Kidney (tissue), 14 donors: ENCODE results near the gene GIT1. TPM values are rescaled to one million over a fixed set of nuclear protein-coding genes. Genes with fewer than 3 reads are reported as not detected.
A peak's percentile ranks its signal among the peaks of the same experiment; 100 is the strongest.

ENCODE experiments used
- DNase-seq, 5 donors: peaks; one replicate each; pipeline ENCODE4 v3.0.0-alpha.2; 2013 to 2020
- FAIRE-seq: peaks from 2 replicates; lab custom pipeline; 2012; peaks lifted over from hg19 to GRCh38; lab: Jason Lieb, UNC
- H3K27ac ChIP-seq, 2 donors: one replicate each; pipeline ENCODE4 v1.7.0; 2013; ENCODE audit warnings: low read depth in 2 of 2, low read length in 2 of 2, inconsistent platforms in 1 of 2
- H3K27me3 ChIP-seq: one replicate; pipeline ENCODE4 v1.7.1; 2013; ENCODE audit warnings: low read length, inconsistent platforms; ENCODE audit not compliant: control insufficient read depth, insufficient read depth
- H3K36me3 ChIP-seq, 3 donors: one replicate each; pipeline versions ENCODE4 v1.7.0 to v1.7.1; 2013; ENCODE audit warnings: low read length in 3 of 3, control low read depth in 1 of 3, inconsistent platforms in 1 of 3; ENCODE audit not compliant: insufficient read depth in 3 of 3, control insufficient read depth in 2 of 3
- H3K4me1 ChIP-seq, 3 donors: one replicate each; pipeline versions ENCODE4 v1.7.0 to v1.7.1; 2013; ENCODE audit warnings: low read length in 3 of 3, inconsistent platforms in 1 of 3, low read depth in 1 of 3; ENCODE audit not compliant: control insufficient read depth in 2 of 3, insufficient read depth in 2 of 3
- H3K4me3 ChIP-seq, 3 donors: one replicate each; pipeline versions ENCODE4 v1.7.0 to v1.8.1; 2013; ENCODE audit warnings: low read length in 3 of 3, control low read depth in 1 of 3, inconsistent platforms in 1 of 3
- H3K9ac ChIP-seq, 3 donors: one replicate each; pipeline versions ENCODE4 v1.7.0 to v1.7.1; 2013; ENCODE audit warnings: low read length in 3 of 3, control low read depth in 1 of 3, inconsistent platforms in 1 of 3
- H3K9me3 ChIP-seq, 3 donors: one replicate each; pipeline versions ENCODE4 v1.7.0 to v1.7.1; 2013; ENCODE audit warnings: low read length in 3 of 3, control low read depth in 1 of 3, inconsistent platforms in 1 of 3; ENCODE audit not compliant: control insufficient read depth in 2 of 3, insufficient read depth in 1 of 3
- intact Hi-C: fragments of 100-400 bp; cut with DNase I; formaldehyde crosslinking; loops from one replicate; pipeline ENCODE4 v1.11.1; 2022
- polyA plus RNA-seq: library from polyadenylated mRNA; stranded (reverse); fragments of 350-450 nt; fragmentation: Illumina TruSeq; extraction: RNeasy Lipid Tissue Mini Kit (QIAGEN cat#74804); gene quantifications from one replicate; pipeline ENCODE4 v1.2.3, GENCODE V29; 2014; ENCODE audit warnings: low read depth, low replicate concordance; ENCODE audit not compliant: insufficient read depth
- total RNA-seq: library from RNA; stranded (reverse); fragmentation: NEBNext Ultra II Directional; extraction: Animal tissue kit (Norgen Biotek cat#: 25700); gene quantifications from one replicate; pipeline ENCODE4 v1.2.1, GENCODE V29; 2021
- TF ChIP-seq, protein P1 (sequence below): IDR thresholded peaks from 3 replicates; pipeline ENCODE4 v1.5.1; 2012; ENCODE audit warnings: mild to moderate bottlenecking, moderate library complexity, borderline replicate concordance; ENCODE audit not compliant: insufficient read depth; ENCODE audit errors: extremely low read depth
- donor health status: control.
- donor health status: control.
- donor health status: control.
- donor health status: control.
- donor health status: control.
- donor health status: DM: yes; HTN: yes; CAD: no.
- donor health status: Normal renal cell carcinoma (clear cell type).

Gene GIT1
- total and polyA plus RNA-seq, 2 donors from 2014 or later = 21.4 to 41.9 TPM

DNA sequence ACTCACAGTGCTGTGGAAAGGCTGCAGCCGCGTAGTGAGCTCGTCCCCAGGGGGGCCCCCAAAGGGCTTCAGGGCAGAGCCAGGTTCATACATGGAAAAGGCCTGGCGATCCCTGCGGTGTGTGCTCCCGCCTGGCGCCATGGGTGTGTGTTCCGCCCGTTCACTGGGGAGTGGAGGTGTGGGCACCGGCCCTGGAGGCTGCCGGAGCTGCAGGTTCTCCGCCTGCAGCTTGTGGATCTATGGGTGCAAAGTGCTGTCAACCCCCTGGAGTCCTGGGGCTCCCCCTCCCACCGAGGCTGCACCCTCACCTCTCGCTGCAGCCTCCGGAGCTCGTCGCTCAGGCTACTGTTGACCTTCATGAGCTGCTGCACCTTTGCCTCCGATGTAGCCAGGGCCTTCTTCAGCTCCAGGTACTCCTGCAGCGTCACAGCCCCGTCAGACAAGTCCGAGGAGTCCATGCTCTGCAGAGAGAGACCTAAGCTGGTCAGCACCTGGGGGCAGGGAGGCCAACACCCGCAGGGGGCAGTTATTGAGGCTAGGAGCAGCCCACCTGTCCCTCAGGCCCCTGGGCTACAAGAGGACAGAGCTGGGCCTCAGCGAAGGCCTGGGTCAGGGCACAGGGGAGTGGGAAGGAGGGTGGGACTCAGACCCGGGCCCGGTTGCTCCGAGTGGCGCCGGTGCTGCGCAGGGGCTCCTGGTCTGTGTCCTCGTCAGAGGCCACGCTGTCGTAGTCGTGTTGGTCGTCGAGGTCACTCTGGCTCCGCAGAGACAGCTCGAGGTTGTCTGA lies 13.0 kb downstream of the GIT1 start:
- H3K9ac ChIP-seq = no peak overlapping the region
- TF ChIP-seq, protein P1, sequence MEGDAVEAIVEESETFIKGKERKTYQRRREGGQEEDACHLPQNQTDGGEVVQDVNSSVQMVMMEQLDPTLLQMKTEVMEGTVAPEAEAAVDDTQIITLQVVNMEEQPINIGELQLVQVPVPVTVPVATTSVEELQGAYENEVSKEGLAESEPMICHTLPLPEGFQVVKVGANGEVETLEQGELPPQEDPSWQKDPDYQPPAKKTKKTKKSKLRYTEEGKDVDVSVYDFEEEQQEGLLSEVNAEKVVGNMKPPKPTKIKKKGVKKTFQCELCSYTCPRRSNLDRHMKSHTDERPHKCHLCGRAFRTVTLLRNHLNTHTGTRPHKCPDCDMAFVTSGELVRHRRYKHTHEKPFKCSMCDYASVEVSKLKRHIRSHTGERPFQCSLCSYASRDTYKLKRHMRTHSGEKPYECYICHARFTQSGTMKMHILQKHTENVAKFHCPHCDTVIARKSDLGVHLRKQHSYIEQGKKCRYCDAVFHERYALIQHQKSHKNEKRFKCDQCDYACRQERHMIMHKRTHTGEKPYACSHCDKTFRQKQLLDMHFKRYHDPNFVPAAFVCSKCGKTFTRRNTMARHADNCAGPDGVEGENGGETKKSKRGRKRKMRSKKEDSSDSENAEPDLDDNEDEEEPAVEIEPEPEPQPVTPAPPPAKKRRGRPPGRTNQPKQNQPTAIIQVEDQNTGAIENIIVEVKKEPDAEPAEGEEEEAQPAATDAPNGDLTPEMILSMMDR = no peak
- H3K4me3 ChIP-seq = no peak overlapping the region
- H3K36me3 ChIP-seq = peaks cover 0 to 19% (median 12%) of the 10 kb centered on the region in 3 donors
- H3K27me3 ChIP-seq = no peaks in the 10 kb centered on the region
- intact Hi-C loops = no loop called here
- DNase-seq = peak in 1 of 5 donors; percentile 71
- no peak for FAIRE-seq
- H3K9me3 ChIP-seq = no peaks in the 10 kb centered on the region
- H3K27ac ChIP-seq = no peak overlapping the region
- peaks cover 0 to 3% (median 2%) of the 10 kb centered on the region in 3 donors for H3K4me1 ChIP-seq

DNA sequence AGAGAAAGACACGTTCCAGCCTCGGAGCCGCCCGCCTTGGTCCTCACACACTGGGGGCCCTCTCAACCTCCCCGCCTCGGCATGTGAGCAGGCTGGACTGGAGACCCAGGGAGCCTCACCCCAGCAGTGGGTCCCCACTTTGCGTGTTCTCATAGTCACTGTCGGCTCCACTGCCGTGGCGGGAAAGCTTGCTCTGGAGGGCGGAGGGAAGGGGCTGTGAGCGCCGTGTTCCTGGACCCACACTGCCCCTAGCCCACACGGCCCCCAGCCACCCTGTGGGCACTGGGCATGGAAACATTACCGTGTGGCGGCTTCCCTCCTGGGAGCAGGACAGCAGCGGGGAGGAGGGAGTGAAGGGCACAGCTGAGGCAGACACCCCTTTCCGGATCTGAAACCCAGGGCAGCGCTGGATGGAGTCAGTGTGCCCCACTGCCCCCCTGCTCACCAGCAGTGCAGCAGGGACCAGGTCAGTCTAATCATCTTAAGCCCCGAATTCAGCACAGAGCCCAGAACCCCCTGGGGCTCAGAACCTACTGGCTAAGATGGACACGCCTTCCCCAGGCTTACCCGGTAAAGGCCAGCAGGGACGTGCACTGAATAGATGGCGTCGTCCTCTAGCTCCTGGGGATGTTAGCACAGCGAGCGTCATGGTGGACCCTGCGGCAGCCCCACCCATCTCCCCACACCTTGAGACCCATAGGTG lies 13.8 kb downstream of the GIT1 start:
- Histone ChIP-seq H3K36me3 (peaks cover 0 to 19% (median 12%) of the 10 kb centered on the region in 3 donors), H3K4me3 (no peak overlapping the region), H3K27me3 (no peaks in the 10 kb centered on the region), H3K9ac (no peak overlapping the region), H3K4me1 (peaks cover 0 to 3% (median 2%) of the 10 kb centered on the region in 3 donors), H3K9me3 (no peaks in the 10 kb centered on the region), H3K27ac (no peak overlapping the region)
- TF ChIP-seq, protein P1 = no peak
- intact Hi-C loops = no loop called here
- FAIRE-seq (no peak), DNase-seq (peak in 2 of 5 donors; percentile 40 to 72)

DNA sequence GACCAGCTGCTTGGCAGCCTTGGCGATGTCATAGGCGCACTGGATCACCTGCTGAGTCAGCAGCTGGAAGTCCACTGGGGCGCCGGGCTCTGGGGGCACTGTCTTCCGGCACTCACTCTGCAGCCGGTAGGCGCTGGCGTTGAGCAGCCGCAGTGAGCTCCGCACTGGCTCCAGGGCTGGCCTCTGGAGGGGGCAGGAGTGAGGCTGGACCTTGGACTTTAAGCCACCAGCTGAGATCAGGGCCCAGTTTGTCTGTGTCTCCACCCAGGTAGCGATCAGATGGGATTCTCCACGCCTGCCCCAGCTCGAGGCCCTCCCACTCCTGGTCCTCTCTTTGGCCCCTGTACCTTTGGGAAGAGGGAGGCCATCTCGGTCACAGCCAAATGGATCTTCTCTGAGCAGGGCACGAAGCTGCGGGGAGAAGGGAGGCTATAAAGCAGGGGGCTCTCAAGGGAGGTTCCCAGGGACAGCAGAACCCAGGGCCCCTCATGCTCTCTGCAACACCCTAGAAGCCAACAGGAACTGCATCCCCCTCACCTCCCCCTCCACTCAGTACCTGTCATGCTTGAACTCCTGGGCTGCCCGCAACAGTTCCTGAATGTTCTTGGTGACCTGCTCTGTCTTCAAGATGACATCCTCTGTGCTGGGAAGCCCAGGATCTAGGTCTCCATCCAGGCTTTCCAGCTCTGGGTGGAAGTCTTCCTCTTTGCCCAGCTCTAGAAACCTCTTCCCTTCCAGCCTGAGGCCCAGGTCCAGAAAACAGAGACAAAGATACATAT lies 14.5 kb downstream of the GIT1 start:
- Histone ChIP-seq H3K36me3 (peaks cover 0 to 19% (median 12%) of the 10 kb centered on the region in 3 donors), H3K27me3 (no peaks in the 10 kb centered on the region), H3K4me1 (peaks cover 0 to 3% (median 2%) of the 10 kb centered on the region in 3 donors), H3K9me3 (no peaks in the 10 kb centered on the region), H3K9ac (no peak overlapping the region), H3K4me3 (no peak overlapping the region), H3K27ac (no peak overlapping the region)
- intact Hi-C loops = no loop called here
- no peak for FAIRE-seq
- DNase-seq = peak; percentile 29 to 70 (median 55)
- TF ChIP-seq, protein P1 = no peak
